Activated T-cell treated with anti-CD3 and anti-CD28 coated beads, Interleukin-2, amount 50 U/mL, for 24 hours (primary cell): ENCODE data around the gene CDC42BPA.

Experiments
- DNase-seq: peaks from one replicate; pipeline ENCODE4 v3.0.0-alpha.2; 2020
- H3K27ac Mint-ChIP-seq: 2 replicates; pipeline ENCODE4 v1.8.0; 2020; ENCODE audit warnings: mild to moderate bottlenecking, mixed read lengths
- H3K27me3 Mint-ChIP-seq: 2 replicates; pipeline ENCODE4 v1.8.0; 2020; ENCODE audit warnings: mixed read lengths
- H3K36me3 Mint-ChIP-seq: 2 replicates; pipeline ENCODE4 v1.8.0; 2020; ENCODE audit warnings: low read depth, mixed read lengths
- H3K4me1 Mint-ChIP-seq: 2 replicates; pipeline ENCODE4 v1.8.0; 2020; ENCODE audit warnings: low read depth, mixed read lengths
- H3K4me3 Mint-ChIP-seq: 2 replicates; pipeline ENCODE4 v1.8.0; 2020; ENCODE audit warnings: mild to moderate bottlenecking, moderate library complexity, mixed read lengths
- H3K9me3 Mint-ChIP-seq: 2 replicates; pipeline ENCODE4 v1.8.0; 2020; ENCODE audit warnings: mixed read lengths

The CDC42BPA gene

GRCh38 chr1:227272428-227272827 is 45.9 kb downstream of the CDC42BPA start:
- no peak overlapping the region for H3K27ac Mint-ChIP-seq
- H3K36me3 Mint-ChIP-seq, result no peaks in the 10 kb centered on the region
- DNase-seq, result no peak
- H3K9me3 Mint-ChIP-seq, result peaks cover 3% of the 10 kb centered on the region
- H3K4me1 Mint-ChIP-seq, result no peaks in the 10 kb centered on the region
- peaks cover 22% of the 10 kb centered on the region for H3K27me3 Mint-ChIP-seq
- no peak overlapping the region for H3K4me3 Mint-ChIP-seq

GRCh38 chr1:227270554-227270953 is 47.7 kb downstream of the CDC42BPA start:
- DNase-seq, result no peak
- H3K36me3 Mint-ChIP-seq, result no peaks in the 10 kb centered on the region
- peaks cover 3% of the 10 kb centered on the region for H3K9me3 Mint-ChIP-seq
- no peak overlapping the region for H3K27ac Mint-ChIP-seq
- H3K27me3 Mint-ChIP-seq, result peaks cover 28% of the 10 kb centered on the region
- no peaks in the 10 kb centered on the region for H3K4me1 Mint-ChIP-seq
- no peak overlapping the region for H3K4me3 Mint-ChIP-seq

DNA sequence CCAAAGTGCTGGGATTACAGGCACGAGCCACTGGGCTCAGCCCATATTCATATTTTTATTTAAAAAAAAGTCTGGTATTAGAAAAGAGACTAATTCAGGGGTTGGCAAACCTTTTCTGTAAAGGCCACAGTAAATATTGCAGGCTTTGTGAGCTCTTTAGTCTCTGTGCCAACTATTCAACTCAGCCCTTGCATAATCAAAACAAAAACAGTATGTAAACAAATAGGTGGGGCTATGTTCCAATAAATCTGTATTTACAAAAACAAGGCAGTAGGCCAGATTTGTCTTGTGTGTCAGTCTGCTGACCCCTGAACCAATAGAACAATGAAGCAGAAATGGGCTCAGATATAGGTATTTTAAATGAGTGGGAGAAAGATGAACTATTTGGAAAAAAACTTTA is 49.3 kb downstream of the CDC42BPA start:
- H3K27ac Mint-ChIP-seq, result no peak overlapping the region
- no peaks in the 10 kb centered on the region for H3K4me1 Mint-ChIP-seq
- H3K36me3 Mint-ChIP-seq, result no peaks in the 10 kb centered on the region
- peaks cover 39% of the 10 kb centered on the region for H3K27me3 Mint-ChIP-seq
- peaks cover 3% of the 10 kb centered on the region for H3K9me3 Mint-ChIP-seq
- H3K4me3 Mint-ChIP-seq, result no peak overlapping the region
- DNase-seq, result no peak

GRCh38 chr1:227265891-227266290 is 52.4 kb downstream of the CDC42BPA start:
- no peak for DNase-seq
- Mint-ChIP-seq H3K4me3 (no peak overlapping the region), H3K27ac (no peak overlapping the region), H3K9me3 (no peaks in the 10 kb centered on the region), H3K36me3 (no peaks in the 10 kb centered on the region), H3K4me1 (no peaks in the 10 kb centered on the region), H3K27me3 (peaks cover 33% of the 10 kb centered on the region)

GRCh38 chr1:227263869-227264268 is 54.4 kb downstream of the CDC42BPA start:
- Mint-ChIP-seq H3K36me3 (no peaks in the 10 kb centered on the region), H3K27ac (no peak overlapping the region), H3K4me1 (no peaks in the 10 kb centered on the region), H3K9me3 (no peaks in the 10 kb centered on the region), H3K4me3 (no peak overlapping the region), H3K27me3 (peaks cover 26% of the 10 kb centered on the region)
- no peak for DNase-seq

DNA sequence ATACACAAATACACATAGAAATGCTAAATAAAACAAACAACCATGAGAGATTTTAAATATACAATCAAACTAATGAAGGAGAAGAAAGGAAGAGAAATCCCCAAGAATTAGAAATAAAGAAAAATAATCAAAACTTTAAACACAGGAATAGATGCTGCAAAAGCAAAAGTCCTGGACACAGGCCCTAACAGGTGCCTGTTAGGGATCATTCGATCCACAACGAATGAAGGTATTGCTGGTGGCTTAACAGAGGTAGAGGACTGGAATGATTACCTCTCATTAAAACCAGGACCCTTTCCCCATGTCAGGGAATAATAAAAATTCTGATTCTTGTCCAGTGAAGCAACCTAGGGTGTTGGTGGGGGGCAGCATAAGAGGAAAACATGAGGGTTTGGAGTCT is 56.8 kb downstream of the CDC42BPA start:
- H3K4me3 Mint-ChIP-seq, result no peak overlapping the region
- H3K27me3 Mint-ChIP-seq, result peaks cover 12% of the 10 kb centered on the region
- H3K36me3 Mint-ChIP-seq, result no peaks in the 10 kb centered on the region
- H3K27ac Mint-ChIP-seq, result no peak overlapping the region
- no peaks in the 10 kb centered on the region for H3K9me3 Mint-ChIP-seq
- no peak for DNase-seq
- no peaks in the 10 kb centered on the region for H3K4me1 Mint-ChIP-seq

DNA sequence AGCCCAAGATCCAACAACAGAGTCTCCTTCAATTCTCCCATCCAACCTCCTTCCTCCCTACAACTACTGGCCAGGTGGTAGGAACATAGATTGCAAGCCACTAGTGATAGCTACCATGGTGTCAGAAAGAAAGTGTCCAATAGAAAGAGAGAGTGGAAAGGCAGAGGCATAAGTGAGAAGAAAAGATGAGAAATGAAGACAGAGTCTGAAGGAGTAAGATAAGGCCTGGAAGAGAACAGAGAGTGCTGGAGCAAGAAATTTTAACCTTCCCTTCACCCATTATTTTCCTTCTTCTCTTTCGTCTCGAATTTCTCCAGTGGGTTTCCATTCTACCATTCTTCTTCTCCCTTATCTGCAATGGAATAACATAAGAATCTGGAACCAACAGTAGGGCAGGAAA is 57.9 kb downstream of the CDC42BPA start:
- no peak for DNase-seq
- Mint-ChIP-seq H3K9me3 (no peaks in the 10 kb centered on the region), H3K36me3 (no peaks in the 10 kb centered on the region)

GRCh38 chr1:227257964-227258363 is 60.3 kb downstream of the CDC42BPA start:
- DNase-seq, result no peak
- Mint-ChIP-seq H3K4me3 (no peak overlapping the region), H3K36me3 (no peaks in the 10 kb centered on the region), H3K27me3 (peaks cover 2% of the 10 kb centered on the region), H3K27ac (no peak overlapping the region), H3K9me3 (no peaks in the 10 kb centered on the region), H3K4me1 (no peaks in the 10 kb centered on the region)

More for the DNA sequence above, 57.9 kb downstream of the CDC42BPA start:
- H3K27ac Mint-ChIP-seq, result no peak overlapping the region
- H3K4me3 Mint-ChIP-seq, result no peak overlapping the region
- H3K4me1 Mint-ChIP-seq, result no peaks in the 10 kb centered on the region
- H3K27me3 Mint-ChIP-seq, result peaks cover 11% of the 10 kb centered on the region

- Mint-ChIP-seq H3K4me1 (no peaks in the 10 kb centered on the region), H3K4me3 (no peak overlapping the region), H3K27me3 (peaks cover 13% of the 10 kb centered on the region), H3K27ac (no peak overlapping the region), H3K36me3 (no peaks in the 10 kb centered on the region), H3K9me3 (no peaks in the 10 kb centered on the region)
- DNase-seq, result no peak
These were observed 63.1 kb downstream of the CDC42BPA start for GRCh38 chr1:227255086-227255732.

DNA sequence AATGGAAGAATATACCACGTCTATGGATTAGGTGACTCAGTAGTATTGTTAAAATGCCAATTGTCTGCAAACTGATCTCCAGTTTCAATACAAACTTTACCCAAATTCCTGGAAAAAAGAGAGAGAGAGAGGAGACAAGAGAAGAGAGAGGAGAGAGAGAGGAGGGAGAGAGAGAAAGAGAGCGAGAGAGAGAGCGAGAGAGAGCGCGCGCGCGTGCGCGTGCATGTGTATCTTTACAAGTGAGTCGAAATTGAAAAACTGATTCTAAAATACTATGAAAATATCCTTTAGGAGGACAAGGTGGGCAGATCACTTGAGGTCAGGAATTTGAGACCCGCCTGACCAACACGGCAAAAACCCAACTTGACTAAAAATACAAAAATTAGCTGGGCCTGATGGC is 65.2 kb downstream of the CDC42BPA start:
- Mint-ChIP-seq H3K27ac (no peak overlapping the region), H3K27me3 (peaks cover 20% of the 10 kb centered on the region), H3K4me3 (no peak overlapping the region), H3K9me3 (peaks cover 2% of the 10 kb centered on the region), H3K36me3 (no peaks in the 10 kb centered on the region), H3K4me1 (no peaks in the 10 kb centered on the region)
- no peak for DNase-seq

GRCh38 chr1:227245613-227246320 is 72.5 kb downstream of the CDC42BPA start:
- Mint-ChIP-seq H3K4me1 (peaks cover 2% of the 10 kb centered on the region), H3K27ac (no peak overlapping the region), H3K9me3 (peaks cover 6% of the 10 kb centered on the region), H3K36me3 (no peaks in the 10 kb centered on the region), H3K4me3 (no peak overlapping the region), H3K27me3 (peaks cover 48% of the 10 kb centered on the region)
- no peak for DNase-seq

DNA sequence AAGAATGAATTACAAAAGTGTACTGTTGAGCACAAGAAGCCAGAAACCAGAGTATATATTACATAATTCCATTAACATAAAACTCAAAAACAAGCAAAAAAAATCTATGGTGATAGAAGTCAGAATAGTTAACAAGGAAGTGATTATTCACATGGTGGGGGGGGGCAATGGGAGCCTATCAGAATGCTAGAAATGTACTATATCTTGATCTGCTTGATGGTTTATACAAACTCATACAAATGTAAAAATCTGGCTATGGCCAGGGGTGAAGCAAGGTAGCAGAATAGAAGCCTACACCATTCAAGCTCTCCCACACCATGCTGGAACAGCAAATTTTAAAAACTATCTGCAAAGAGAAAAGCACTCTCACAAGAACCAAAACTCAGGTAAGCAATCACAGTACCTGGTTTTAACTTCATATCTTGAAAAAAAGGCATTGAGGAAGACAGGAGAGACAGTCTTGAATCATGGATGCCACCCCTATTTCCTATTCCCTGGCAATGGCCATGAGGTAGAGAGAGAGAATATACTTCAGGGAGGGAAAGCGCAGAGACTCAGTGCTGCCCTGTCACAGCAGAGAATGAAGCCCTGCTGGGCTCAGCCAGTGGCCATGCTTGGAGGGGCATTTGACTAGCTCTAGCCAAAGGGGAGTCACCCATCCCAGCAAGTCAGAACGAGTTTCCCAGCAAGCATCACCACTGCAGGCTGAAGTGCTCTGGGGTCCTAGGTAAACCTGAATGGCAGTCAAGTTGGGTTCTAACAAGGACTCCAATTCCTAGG is 73.8 kb downstream of the CDC42BPA start:
- no peak overlapping the region for H3K4me3 Mint-ChIP-seq
- peaks cover 6% of the 10 kb centered on the region for H3K9me3 Mint-ChIP-seq
- no peaks in the 10 kb centered on the region for H3K36me3 Mint-ChIP-seq
- H3K4me1 Mint-ChIP-seq, result peaks cover 2% of the 10 kb centered on the region
- H3K27ac Mint-ChIP-seq, result no peak overlapping the region
- peaks cover 52% of the 10 kb centered on the region for H3K27me3 Mint-ChIP-seq
- no peak for DNase-seq

DNA sequence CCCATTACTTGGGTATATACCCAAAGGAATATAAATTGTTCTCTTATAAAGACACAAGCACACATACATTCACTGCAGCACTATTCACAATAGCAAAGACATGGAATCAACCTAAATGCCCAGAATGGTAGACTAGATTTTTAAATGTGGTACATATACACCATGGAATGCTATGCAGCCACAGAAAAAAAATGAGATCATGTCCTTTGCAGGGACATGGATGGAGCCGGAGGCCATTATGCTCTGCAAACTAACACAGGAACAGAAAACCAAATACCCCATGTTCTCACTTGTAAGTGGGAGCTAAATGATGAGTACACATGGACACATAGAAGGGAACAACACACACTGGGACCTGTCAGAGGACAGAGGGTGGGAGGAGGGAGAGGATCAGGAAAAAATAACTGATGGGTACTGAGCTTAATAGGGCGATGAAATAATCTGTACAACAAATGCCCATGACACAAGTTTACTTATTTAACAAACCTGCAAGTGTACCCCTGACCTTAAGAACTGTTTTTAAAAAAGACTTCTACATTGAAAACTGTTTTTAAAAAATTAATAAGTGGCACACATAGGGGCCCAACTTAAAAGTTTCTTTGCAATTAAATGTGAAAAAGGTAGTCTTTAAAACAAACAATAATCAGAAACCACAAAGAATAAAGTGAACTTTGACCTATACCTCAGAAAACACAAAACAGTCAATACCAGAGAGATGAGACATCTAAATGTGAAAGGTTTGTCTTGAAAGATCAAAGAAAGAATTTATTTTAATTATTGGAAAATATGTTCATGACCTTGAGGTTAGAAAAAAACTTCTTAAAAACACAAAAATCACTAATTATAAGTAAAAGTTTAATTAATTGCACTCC is 75.2 kb downstream of the CDC42BPA start:
- Mint-ChIP-seq H3K27ac (no peak overlapping the region), H3K36me3 (no peaks in the 10 kb centered on the region), H3K27me3 (peaks cover 55% of the 10 kb centered on the region), H3K4me1 (peaks cover 2% of the 10 kb centered on the region), H3K4me3 (no peak overlapping the region), H3K9me3 (peaks cover 4% of the 10 kb centered on the region)
- no peak for DNase-seq

- H3K27me3 Mint-ChIP-seq, result peaks cover 60% of the 10 kb centered on the region
- peaks cover 2% of the 10 kb centered on the region for H3K4me1 Mint-ChIP-seq
- no peak overlapping the region for H3K4me3 Mint-ChIP-seq
- no peak for DNase-seq
- no peak overlapping the region for H3K27ac Mint-ChIP-seq
- H3K9me3 Mint-ChIP-seq, result no peaks in the 10 kb centered on the region
- no peaks in the 10 kb centered on the region for H3K36me3 Mint-ChIP-seq
These were observed 77.3 kb downstream of the CDC42BPA start for GRCh38 chr1:227240983-227241382.
